Measurements from ENCODE around the gene CHAT. TPM values are rescaled to one million over a fixed set of nuclear protein-coding genes. Genes with fewer than 3 reads are reported as not detected.

Gene CHAT
- total RNA-seq, 3 donors from 2014 or later (not counting 1 experiment from before 2014, with no cell fraction given), result not detected

DNA sequence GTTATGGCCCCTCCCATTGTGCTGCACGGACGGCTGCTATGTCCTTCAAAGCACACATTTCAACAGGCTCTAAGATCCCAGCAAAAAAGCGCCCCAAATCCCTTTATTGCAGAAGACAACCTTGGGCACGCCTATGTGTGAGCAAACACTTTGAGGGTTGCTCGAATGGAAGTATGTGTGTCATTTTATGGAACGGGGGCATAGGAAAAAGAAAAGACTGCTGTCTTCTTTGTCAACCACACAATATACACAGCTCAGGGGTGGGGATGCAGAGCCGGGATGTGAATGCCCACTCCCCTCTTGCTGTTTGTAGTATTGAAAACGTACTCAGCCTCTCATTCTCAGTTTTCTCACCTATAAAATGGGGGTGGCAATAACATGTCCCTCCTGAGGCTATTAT is 97.6 kb downstream of the CHAT start:
- no peaks in the 10 kb centered on the region for H3K36me3 ChIP-seq (ENCODE audit: control insufficient read depth, insufficient read depth, low read length)
- no peaks in the 10 kb centered on the region for H3K9me3 ChIP-seq (ENCODE audit: control insufficient read depth, insufficient read depth, low read length)
- H3K27ac ChIP-seq (ENCODE audit: low read length), result no peak overlapping the region
- 74% methylated on average over 7 of the region's 8 CpGs for WGBS (ENCODE audit: insufficient coverage)
- Mint-ChIP-seq H3K27me3 (ENCODE audit: low read depth in 2 of 2) (peaks cover 0 to 7% of the 10 kb centered on the region in 2 donors), H3K4me3 (no peak overlapping the region), H3K36me3 (no peaks in the 10 kb centered on the region), H3K4me1 (no peaks in the 10 kb centered on the region), H3K27ac (no peak overlapping the region), H3K9me3 (peaks cover 0 to 3% of the 10 kb centered on the region in 2 donors)
- DNase-seq, result no peak
- TF ChIP-seq, protein P1, sequence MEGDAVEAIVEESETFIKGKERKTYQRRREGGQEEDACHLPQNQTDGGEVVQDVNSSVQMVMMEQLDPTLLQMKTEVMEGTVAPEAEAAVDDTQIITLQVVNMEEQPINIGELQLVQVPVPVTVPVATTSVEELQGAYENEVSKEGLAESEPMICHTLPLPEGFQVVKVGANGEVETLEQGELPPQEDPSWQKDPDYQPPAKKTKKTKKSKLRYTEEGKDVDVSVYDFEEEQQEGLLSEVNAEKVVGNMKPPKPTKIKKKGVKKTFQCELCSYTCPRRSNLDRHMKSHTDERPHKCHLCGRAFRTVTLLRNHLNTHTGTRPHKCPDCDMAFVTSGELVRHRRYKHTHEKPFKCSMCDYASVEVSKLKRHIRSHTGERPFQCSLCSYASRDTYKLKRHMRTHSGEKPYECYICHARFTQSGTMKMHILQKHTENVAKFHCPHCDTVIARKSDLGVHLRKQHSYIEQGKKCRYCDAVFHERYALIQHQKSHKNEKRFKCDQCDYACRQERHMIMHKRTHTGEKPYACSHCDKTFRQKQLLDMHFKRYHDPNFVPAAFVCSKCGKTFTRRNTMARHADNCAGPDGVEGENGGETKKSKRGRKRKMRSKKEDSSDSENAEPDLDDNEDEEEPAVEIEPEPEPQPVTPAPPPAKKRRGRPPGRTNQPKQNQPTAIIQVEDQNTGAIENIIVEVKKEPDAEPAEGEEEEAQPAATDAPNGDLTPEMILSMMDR (IDR thresholded peaks at IDR 0.05), result no peak
- intact Hi-C loops (cut with micrococcal nuclease), result no loop called here
- H3K4me1 ChIP-seq (ENCODE audit: control insufficient read depth, insufficient read depth, low read length), result no peaks in the 10 kb centered on the region
- no peak overlapping the region for H3K4me3 ChIP-seq (ENCODE audit: low read length)
- ATAC-seq, result no peak
- no peaks in the 10 kb centered on the region for H3K27me3 ChIP-seq (ENCODE audit: control insufficient read depth, insufficient read depth, low read length)

DNA sequence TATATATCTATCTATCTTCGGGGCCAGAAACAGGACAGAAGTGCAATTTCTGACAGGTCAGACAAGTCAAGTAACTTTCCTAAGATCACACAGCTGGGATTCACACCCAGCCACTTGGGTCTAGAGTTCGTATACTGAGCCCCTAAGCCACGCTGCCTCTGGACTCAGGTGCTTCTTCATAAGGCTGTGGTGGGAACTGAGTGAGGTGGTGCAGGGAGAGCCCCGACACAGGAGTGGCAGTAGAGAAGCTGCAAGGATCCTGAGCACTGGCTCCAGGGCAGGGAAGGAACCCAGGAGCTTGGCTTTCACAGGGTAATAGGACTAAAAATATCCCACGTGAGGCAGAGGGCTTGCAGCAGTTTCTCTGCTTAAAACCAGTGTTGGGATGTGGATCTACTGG is 99.4 kb downstream of the CHAT start:
- peaks cover 0 to under 1% of the 10 kb centered on the region in 2 donors for H3K27me3 Mint-ChIP-seq (ENCODE audit: low read depth in 2 of 2)
- no peaks in the 10 kb centered on the region for H3K9me3 ChIP-seq (ENCODE audit: control insufficient read depth, insufficient read depth, low read length)
- H3K27ac ChIP-seq (ENCODE audit: low read length), result no peak overlapping the region
- H3K27ac Mint-ChIP-seq, result no peak overlapping the region
- ATAC-seq (no peak), DNase-seq (no peak)
- H3K27me3 ChIP-seq (ENCODE audit: control insufficient read depth, insufficient read depth, low read length), result no peaks in the 10 kb centered on the region
- H3K9me3 Mint-ChIP-seq, result peaks cover 0 to 3% of the 10 kb centered on the region in 2 donors
- no peaks in the 10 kb centered on the region for H3K4me1 Mint-ChIP-seq
- no peaks in the 10 kb centered on the region for H3K36me3 Mint-ChIP-seq
- H3K4me3 ChIP-seq (ENCODE audit: low read length), result no peak overlapping the region
- 87% methylated on average over 4 of the region's 5 CpGs for WGBS (ENCODE audit: insufficient coverage)
- intact Hi-C loops (cut with micrococcal nuclease), result no loop called here
- H3K4me3 Mint-ChIP-seq, result no peak overlapping the region
- H3K4me1 ChIP-seq (ENCODE audit: control insufficient read depth, insufficient read depth, low read length), result no peaks in the 10 kb centered on the region
- TF ChIP-seq, protein P1 (IDR thresholded peaks at IDR 0.05), result no peak
- no peaks in the 10 kb centered on the region for H3K36me3 ChIP-seq (ENCODE audit: control insufficient read depth, insufficient read depth, low read length)

Other genes with a start within 250 kb of the CHAT start
- gene DRGX, start 217.9 kb upstream of the CHAT start, total RNA-seq, result not detected
- 10 to 100 TPM; 36.4 to 54.6 (median 52.6) TPM for gene ERCC6, start 74.9 kb upstream of the CHAT start, total RNA-seq
- gene SLC18A3, start 3.7 kb upstream of the CHAT start, total RNA-seq, result not detected
- not detected for gene C10orf53, start 65.6 kb downstream of the CHAT start, total RNA-seq
- gene OGDHL, start 148.3 kb downstream of the CHAT start, total RNA-seq, result not detected